NK-92 (cell line): ENCODE data around the gene NHSL1.

Experiments
- DNase-seq: peaks from one replicate; lab custom pipeline; 2025; ENCODE audit not compliant: unreplicated experiment; lab: John Stamatoyannopoulos, UW

The NHSL1 gene

DNA sequence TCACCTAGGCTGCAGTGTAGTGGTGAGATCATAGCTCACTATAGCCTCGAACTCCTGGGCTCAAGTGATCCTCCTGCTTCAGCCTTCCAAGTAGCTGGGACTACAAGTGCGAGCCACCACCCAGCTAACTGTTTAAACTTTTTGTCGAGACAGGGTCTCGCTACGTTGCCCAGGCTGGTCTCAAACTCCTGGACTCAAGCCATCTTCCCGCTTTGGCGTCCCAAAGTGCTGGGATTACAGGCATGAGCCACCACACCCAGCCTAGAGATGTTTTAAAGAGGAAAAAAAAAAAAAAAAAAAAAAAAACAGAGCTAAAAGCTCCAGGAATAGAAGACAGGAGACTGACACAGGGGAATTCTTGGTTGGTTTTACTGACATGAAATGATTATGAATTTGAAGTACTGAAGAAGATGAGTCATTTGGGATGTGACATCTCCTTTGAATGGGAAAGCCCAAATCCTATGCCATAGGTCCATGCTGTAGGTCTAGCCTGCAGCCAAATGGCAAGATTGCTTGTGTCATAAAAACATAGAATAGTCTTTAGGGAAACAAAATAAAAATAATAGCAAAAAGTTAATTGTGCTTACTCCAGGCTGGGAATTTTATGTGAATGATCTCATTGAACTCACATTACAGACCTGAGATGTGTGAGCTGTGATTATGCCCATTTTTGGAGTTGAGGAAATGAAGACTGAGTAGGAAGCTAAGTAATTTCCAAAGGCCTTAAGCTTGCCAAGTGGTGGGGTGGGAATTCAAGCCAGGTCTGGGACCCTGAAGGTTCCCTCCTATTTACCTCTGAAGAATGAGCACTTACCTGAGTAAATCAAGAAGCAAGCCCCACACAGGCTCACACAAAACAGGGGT, 24.3 kb upstream of the NHSL1 start:
- no peak for DNase-seq

- DNase-seq, result no peak
These were observed 23.3 kb upstream of the NHSL1 start for GRCh38 chr6:138522611-138523010.

- DNase-seq, result no peak
These were observed 22.5 kb upstream of the NHSL1 start for GRCh38 chr6:138521790-138522189.

DNA sequence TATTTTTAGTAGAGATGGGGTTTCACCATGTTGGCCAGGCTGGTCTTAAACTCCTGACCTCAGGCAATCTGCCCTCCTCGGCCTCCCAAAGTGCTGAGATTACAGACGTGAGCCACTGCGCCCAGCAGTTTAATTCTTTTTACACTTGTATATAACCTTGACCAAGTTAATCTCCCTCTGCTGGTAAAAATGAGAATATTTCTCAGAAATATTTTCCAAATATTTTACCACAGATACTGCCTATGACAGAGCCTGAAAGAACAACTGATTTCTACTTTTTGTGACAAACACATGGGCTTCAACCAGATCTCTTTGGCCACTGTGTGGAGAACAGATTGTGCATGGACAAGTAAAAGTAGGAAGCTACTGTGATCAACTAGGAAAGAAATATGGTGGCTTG, 21.2 kb upstream of the NHSL1 start:
- DNase-seq, result no peak

DNA sequence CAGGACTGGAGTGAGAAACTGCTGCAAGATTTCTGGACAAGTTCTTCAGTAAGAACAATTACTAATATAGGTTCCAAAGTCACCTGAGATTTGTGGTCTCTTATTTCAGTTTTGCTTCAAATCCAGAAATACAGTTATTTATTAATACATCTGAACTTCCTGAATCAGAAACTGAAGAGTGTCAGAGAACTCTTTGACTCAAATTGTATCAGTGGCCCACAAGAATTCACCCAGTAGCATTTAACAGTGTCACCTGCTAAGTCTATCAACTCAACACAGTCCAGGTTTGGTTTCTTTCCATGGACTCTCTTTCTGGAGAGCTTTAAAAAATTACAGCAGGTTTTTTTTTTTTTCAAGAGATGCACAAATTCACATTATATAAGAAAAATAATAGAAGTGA, 18.8 kb upstream of the NHSL1 start:
- DNase-seq, result no peak

GRCh38 chr6:138517635-138518034, 18.3 kb upstream of the NHSL1 start:
- DNase-seq, result no peak

GRCh38 chr6:138515657-138516248, 16.5 kb upstream of the NHSL1 start:
- no peak for DNase-seq

GRCh38 chr6:138514860-138515540, 15.7 kb upstream of the NHSL1 start:
- DNase-seq, result no peak

- DNase-seq, result no peak
These were observed 13.3 kb upstream of the NHSL1 start for GRCh38 chr6:138512609-138513008.

- no peak for DNase-seq
These were observed 10.8 kb upstream of the NHSL1 start for GRCh38 chr6:138510093-138510492.

DNA sequence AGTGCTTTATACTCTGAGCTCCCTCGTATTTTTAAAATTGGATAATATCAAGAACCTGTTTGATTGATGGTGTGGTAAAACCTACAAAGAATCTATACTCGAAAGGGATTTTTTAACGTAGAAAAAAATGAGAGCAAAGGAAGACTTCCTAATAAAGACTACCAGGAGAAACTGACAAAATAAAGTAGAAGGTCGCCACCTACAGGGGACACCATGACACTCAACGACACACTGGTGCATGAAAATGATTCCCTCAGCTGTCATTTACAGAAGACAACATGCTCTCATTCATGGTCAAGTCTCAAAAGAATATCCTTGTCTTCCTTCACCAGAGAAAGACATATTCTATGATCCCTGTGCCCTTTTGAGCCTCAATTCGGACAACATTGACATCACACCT, 10.1 kb upstream of the NHSL1 start:
- DNase-seq, result no peak

DNA sequence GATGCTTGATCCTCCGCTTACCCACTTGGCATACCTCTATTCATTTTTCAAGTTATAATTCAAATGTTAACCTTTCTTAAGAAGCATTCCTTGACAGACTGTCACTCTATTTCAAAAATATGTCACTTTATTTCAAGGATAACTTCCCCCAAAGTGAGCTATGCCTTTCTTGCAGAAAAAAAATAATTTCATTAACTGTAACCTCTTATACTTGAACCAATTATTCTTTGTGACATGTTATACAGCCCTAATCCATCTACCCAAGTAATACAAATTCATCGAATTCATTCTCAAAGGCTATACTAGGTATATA, 9.3 kb upstream of the NHSL1 start:
- no peak for DNase-seq

GRCh38 chr6:138507977-138508675, 8.8 kb upstream of the NHSL1 start:
- DNase-seq, result no peak

- DNase-seq, result no peak
These were observed 5.7 kb upstream of the NHSL1 start for GRCh38 chr6:138504764-138505689.

- DNase-seq, result no peak
These were observed 4.8 kb upstream of the NHSL1 start for GRCh38 chr6:138503881-138504680.

- no peak for DNase-seq
These were observed 3.3 kb upstream of the NHSL1 start for GRCh38 chr6:138502546-138502945.

DNA sequence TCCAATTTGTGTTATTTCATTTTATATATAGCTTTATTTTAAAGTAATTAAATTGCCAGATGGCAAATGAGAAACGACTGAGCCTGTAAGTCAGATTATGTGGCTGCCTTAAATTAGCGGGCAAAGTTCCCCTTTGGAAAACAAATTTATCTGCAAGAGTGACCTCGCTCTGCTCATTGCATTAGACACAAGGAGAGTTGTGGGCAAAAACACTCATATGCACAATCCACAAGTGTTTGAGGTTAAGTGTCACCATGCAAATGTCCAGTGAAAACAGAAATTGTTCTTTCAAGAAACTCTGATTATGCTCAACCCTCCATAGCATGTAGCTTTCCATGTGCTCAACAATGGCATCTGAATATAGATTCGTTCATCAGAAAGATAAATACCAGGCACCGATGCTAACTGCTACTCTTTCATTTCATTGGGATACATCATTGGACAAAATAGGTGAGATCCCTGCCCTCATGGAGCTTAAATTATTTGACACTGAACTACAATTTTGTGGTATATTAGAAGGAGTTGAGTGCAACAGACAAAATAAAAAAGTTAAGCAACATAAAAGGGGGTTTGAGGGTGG, 1.7 kb upstream of the NHSL1 start:
- no peak for DNase-seq

GRCh38 chr6:138500045-138500665, 861 bp upstream of the NHSL1 start:
- no peak for DNase-seq
